Right lobe of liver (tissue), 4 donors: ENCODE data around the gene DNAH14.

Source experiments
- CTCF ChIP-seq, 4 donors: fragments of 200-600 bp in 3 of 4; fragments of 450-650 bp in 1 of 4; IDR thresholded peaks; one replicate each; pipeline versions ENCODE4 v1.5.1 to v1.8.0; 2016 to 2022; ENCODE audit warnings: antibody characterized with exemption in 4 of 4, mild to moderate bottlenecking in 2 of 4
- POLR2A ChIP-seq: fragments of 450-650 bp; IDR thresholded peaks from one replicate; pipeline ENCODE4 v1.6.1; 2017; ENCODE audit warnings: antibody characterized with exemption, mild to moderate bottlenecking
- donor health status: DM: no; HTN: no; CAD: no.
- donor health status: DM: no; HTN: no; CAD: no.
- donor health status: DM: no; HTN: yes; CAD: no.

DNA sequence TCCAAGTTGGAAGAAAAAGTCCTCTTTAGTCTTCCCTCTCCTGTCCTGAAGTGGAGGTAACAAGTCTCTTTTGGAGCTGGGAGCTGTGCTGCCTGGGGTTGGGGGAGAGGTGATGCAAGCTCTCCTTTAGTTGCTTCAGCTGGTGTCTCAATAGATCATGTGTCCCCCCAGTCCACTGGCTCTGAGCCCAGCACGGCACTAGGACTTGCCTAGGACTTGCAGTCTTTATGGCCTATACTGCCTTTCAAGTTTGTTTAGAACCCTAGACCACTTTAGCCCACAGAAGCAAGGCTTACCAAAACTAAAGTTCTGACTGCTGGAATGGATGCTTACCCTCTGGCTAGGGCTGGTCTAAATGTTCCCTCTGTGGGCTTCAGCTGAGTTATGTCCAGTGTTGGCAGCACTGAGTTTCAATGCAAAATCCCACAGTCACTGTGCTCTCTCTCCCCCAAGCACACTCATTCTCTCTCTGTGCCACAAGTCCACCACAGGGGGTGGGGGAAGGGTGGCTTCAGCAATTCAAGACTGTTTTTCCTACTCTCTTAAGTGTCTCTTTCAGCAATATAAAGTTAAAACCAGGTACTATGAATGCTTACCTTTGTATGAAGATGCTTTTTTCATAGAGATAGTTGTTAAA, 185.0 kb downstream of the DNAH14 start:
- TF ChIP-seq CTCF (IDR thresholded peaks at IDR 0.05) (no peak), POLR2A (no peak)
